Activated CD4-positive, alpha-beta T cell treated with anti-CD3 and anti-CD28 coated beads, Interleukin-2, amount 50 U/mL, for 16 hours (primary cell): Measurements from ENCODE around the gene ARMS2.
A peak's percentile ranks its signal among the peaks of the same experiment; 100 is the strongest.

Source experiments
- DNase-seq: peaks from one replicate; pipeline ENCODE4 v3.0.0-alpha.2; 2020

Gene ARMS2

DNA sequence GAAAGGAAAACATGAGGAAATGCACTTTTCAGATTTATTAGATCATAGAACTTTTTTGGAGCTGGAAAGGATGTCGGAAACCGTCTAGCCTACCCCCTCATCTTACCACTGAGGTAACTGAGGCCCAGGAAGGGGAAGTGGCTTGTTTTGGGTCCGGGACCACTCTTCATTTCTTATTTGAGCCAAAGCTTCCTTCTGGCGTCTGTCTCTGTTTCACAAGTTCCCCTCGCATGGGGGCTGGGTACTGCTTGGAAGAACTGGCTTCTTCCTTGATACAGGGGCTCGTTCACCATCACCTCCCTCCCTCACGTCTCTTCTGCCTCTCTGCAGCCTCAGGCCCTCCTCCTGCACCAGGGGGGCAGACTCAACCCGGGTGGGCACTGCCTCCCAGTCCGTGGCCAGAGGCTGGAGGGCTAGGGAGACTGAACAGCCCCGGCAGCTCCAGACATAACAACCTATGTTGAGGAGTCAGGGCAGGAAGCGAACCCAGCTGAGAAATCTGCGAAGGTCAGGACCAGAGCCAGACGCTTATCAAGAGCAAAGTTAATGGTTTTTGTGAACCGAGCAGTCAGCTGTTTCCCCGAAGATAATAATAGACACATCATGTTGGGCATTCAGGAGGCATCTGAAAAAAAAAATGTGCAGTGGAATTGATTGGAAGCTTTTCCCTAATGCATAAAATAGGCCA is 19.8 kb downstream of the ARMS2 start:
- DNase-seq: no peak

- no peak for DNase-seq
Observed at GRCh38 chr10:122475100-122475499, 20.6 kb downstream of the ARMS2 start.

DNA sequence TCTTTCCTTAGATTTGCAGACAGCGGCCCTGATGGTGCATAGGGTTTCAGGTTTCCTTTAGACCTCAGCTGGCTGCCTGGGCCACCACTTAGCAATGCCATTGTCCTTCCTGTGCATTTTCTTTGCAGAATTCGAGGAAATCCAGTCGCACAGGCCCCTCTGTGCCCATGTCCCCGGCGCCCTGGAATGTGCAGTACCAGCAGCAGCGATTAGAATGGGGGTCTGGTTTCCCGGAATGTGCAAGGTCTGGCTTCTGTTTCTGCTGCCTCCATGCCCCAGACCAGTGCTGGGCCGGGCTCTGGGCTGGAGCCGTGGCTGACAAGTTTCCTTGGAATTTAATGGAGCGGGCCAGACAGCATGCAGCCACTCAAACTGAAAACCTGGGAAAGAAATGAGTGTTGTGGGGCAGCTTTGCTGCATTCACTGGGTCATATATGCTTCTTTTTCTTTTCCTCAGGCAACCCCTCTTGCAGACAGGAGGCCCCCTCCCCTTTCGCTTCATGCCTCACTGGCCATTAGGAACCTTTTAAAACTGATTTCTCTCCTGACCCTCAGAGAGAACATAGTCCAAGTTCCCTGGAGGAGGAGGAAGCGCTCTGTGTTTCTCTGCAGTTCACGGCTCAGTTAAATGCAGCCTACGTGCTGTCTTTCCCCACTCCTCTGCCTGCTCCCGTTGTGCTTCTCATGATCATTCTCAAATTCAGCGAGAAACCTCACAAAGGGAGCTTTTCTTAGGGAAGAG is 21.3 kb downstream of the ARMS2 start:
- no peak for DNase-seq

GRCh38 chr10:122476333-122476695 is 21.9 kb downstream of the ARMS2 start:
- DNase-seq: no peak

DNA sequence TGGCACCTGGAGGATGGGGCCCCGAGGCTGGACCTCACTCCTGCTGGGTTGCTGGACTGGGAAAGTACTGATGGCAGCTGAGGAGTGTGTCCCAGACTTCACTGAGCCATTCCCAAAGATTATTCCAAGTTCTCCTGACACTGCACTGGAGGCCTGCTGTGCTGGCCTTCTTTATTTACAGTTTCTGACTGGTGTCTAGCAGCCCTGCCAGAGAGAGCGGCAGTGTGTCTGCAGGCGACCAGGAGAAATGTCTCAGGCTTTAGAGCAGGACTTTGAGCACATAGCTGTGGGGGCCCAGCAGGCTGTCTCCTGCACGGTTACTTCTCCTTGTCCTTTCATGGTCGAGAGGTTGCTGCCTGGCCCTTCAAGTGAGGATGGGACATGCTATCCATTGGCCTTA is 23.0 kb downstream of the ARMS2 start:
- DNase-seq: no peak

- DNase-seq: no peak
Observed at GRCh38 chr10:122478971-122479370, 24.5 kb downstream of the ARMS2 start.

DNA sequence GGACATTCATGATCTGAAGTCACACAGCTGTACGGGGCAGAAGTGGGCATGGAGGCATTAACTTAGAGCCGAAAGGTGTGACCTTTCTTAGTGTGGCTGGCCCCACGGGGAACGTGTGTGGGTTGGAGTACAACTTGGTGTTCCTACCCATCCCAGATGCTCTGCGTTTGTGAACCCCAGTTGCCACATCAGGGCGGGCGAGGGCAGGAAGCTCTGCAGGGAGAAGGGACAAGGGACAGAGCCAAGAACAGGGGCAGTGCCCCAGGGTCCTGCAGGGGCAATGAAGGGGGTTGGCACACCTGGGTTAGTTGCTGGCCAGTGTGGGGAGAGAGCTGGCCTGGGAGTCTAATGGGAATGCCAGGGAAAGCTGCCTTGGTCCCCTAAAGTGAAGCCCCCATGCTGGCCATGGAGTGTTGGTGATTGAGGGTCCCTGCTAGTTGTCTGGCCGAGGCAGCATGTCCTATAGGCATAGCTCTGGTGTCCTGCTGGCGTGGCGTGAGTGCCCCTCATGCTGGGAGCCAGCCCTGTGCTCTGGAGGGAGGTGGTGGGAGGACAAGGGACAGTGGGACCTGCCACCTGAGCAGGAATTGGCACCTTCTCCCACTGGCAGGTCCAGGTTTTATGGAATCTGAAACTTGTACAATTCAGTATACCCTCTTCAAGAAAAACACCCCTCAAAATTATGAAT is 25.8 kb downstream of the ARMS2 start:
- DNase-seq: no peak

DNA sequence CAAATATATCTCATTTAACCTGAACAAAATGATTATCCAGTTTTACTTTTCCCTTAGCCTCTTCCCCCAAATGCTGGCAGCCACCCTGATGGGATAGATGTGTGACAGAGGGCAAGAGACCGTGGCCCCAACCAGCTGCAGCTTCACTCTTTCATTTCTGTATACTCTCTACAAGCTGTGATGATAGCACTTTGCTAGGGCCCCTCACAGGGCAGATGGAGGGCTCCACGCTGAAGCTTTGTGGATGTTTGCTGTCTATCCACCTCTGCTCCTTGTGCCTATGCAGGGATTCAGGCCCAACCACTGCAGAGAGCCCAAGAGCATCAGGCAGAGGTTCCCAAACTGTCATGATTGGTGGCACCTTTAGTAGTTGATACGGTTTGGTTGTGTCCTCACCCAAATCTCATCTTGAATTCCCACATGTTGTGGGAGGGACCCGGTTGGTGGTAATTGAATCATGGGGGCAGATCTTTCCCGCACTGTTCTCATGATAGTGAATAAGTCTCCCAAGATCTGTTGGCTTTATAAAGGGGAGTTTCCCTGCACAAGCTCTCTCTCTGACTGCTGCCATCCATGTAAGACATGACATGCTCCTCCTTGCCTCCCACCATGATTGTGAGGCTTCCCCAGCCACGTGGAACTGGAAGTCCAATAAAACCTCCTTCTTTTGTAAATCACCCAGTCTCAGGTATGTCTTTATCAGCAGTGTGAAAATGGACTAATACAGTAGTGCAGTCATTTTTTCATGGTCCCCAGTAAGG is 27.0 kb downstream of the ARMS2 start:
- DNase-seq: no peak

DNA sequence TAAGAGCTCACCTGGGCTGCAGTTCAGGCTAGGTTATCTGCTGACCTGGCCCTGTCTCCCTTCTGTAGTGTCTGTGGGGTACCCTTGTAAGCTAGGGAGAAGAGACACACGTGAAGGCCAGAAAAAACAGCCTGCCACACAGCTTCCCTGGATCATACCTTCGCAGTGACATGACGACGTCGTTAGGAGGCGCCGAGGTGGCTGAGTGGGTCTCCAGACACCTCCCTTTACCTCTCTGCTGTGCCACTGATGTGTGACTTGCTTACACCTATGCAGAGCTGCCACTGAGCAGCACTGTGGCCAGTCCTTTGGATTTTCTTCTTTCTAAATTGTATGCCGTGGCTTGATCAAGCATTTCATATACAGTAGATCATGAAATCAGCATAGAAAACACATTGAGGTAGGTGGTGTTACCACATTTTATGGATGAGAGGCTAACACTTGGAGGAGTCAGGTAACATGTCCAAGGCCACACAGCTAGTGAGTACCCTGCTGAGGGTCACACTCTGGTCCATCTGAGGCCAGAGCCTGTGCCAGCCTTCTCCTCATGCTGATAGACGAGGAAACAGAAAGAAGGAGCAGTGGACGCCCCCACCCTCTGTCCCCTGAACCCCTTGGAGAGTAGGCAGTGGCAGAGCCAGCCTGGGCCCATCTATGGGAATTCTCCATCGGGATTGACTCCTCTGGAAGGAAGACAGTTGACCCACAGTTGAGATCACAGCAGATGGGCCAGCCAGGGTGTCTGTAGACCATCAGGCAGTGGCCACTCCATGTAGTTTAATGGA is 30.0 kb downstream of the ARMS2 start:
- no peak for DNase-seq

DNA sequence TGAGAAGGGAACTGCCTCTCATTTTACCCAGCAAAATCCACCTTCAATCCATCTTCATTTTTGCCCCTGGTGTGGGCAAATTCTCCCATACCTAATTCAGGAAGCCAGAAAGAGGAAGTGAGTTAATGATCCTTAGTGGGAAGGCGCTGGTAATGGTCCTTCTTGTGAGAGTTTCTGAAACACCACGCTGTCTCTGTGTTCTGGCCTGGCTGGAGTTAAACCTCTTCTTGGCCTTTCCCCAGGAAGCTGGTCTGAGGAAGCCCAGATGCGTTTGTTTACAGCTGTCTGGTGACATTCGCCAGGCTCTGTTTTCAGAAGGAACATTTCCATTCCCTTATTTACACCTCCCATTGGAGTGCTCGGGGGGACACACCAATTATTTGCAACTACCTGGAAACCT is 31.2 kb downstream of the ARMS2 start:
- no peak for DNase-seq

GRCh38 chr10:122486406-122487080 is 32.1 kb downstream of the ARMS2 start:
- no peak for DNase-seq

GRCh38 chr10:122487174-122487765 is 32.8 kb downstream of the ARMS2 start:
- DNase-seq: no peak

GRCh38 chr10:122490268-122490667 is 35.8 kb downstream of the ARMS2 start:
- DNase-seq: no peak

GRCh38 chr10:122490786-122491680 is 36.6 kb downstream of the ARMS2 start:
- peak; percentile 59 for DNase-seq

- no peak for DNase-seq
Observed at GRCh38 chr10:122492006-122492405, 37.6 kb downstream of the ARMS2 start.

GRCh38 chr10:122492999-122493481 is 38.6 kb downstream of the ARMS2 start:
- no peak for DNase-seq

- DNase-seq: no peak
Observed at GRCh38 chr10:122493761-122494160, 39.3 kb downstream of the ARMS2 start.

DNA sequence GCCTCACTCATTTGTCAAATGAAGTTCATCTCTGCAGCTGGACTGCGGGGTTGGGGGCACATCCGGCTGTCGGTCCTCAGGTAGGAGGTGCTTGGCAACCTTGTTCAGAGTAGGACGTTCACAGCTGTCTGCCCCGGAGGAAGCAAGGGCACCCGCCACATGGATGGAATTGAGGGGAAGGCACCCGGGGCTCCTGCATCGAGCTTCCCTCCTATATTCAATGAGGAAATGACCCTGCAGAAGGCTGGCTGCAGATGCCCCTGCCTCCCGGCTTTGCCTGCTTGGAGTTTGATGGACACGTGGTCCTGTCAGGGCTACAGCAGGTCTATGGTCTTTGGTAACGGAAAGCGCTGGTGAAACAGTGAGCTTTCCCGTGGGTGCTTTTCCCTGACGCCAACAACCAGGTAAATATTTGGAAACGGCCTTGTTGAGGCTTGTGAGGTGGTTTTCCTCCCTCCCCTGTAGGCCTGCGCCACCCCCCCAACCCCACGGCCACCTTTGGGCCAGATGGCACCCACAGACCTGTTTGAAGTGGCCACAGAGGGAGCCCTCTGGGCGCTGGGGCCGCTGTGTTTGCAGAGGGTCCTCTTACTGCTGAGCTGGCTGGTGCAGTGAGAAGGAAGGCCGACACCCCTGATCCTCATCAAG is 39.8 kb downstream of the ARMS2 start:
- DNase-seq: no peak

DNA sequence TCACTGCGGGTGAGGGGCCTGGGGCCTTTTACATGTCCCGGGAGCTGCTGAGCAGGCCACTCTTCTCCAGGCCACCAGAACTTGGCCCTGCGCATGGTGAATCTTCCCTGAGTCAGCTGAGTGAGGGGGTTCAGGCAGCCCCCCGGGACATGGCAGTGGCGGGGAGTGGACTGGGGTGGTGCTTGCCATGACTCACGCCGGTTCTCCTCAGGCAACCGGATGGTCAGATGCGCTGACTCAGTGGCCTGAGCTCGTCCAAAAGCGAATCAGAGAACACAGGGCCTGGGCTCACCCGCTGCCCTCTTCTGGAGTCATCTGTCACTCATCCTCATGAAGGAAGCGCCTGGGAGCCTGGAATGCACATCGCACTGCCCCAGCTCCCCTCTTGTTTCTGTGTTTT is 40.4 kb downstream of the ARMS2 start:
- no peak for DNase-seq
